Peyer's patch (tissue), 4 donors: Measurements from ENCODE around the gene PTPRJ. TPM values are rescaled to one million over a fixed set of nuclear protein-coding genes. Genes with fewer than 3 reads are reported as not detected.

ENCODE experiments used
- DNase-seq, 3 donors: peaks; one replicate each; pipeline ENCODE4 v3.0.0-alpha.2; 2017 to 2019
- H3K27ac ChIP-seq, 4 donors: fragments of 200-600 bp; sonication (generic); one replicate each; pipeline ENCODE4 v1.5.1; 2016 to 2019
- H3K27me3 ChIP-seq, 2 donors: fragments of 200-600 bp; sonication (generic); one replicate each; pipeline ENCODE4 v1.5.1; 2019
- H3K36me3 ChIP-seq, 3 donors: fragments of 200-600 bp; sonication (generic); one replicate each; pipeline ENCODE4 v1.5.1; 2016 to 2019
- H3K4me1 ChIP-seq, 4 donors: fragments of 200-600 bp; sonication (generic); one replicate each; pipeline ENCODE4 v1.5.1; 2016 to 2019
- H3K4me3 ChIP-seq, 4 donors: fragments of 200-600 bp; sonication (generic); 1 replicate in 3 of 4; 2 replicates in 1 of 4; pipeline ENCODE4 v1.5.1; 2016 to 2019; ENCODE audit warnings: mild to moderate bottlenecking in 1 of 4
- H3K9me3 ChIP-seq, 4 donors: fragments of 200-600 bp; sonication (generic); one replicate each; pipeline ENCODE4 v1.5.1; 2016 to 2019; ENCODE audit warnings: mild to moderate bottlenecking in 1 of 4
- POLR2A ChIP-seq, 2 donors: fragments of 450-650 bp; IDR thresholded peaks; one replicate each; pipeline ENCODE4 v1.5.1; 2017; ENCODE audit warnings: antibody characterized with exemption in 2 of 2, mild to moderate bottlenecking in 2 of 2, moderate library complexity in 2 of 2
- total RNA-seq, 4 donors: library from RNA; depleted of rRNA; stranded (reverse); fragments of >200 nt; gene quantifications; one replicate each; pipeline ENCODE4 v1.1.0, GENCODE V29; 2016
- TF ChIP-seq, protein P1 (sequence below), 6 experiments: fragments of 450-650 bp in 4 of 6; fragments of 200-600 bp in 2 of 6; sonication (generic) in 1 of 6; IDR thresholded peaks; one replicate each; pipeline ENCODE4 v1.5.1; 2017 to 2019; ENCODE audit warnings: antibody characterized with exemption in 6 of 6, mild to moderate bottlenecking in 3 of 6, moderate library complexity in 1 of 6

Gene PTPRJ
- total RNA-seq, 4 donors from 2014 or later: 28.1 to 50.1 (median 37.5) TPM

DNA sequence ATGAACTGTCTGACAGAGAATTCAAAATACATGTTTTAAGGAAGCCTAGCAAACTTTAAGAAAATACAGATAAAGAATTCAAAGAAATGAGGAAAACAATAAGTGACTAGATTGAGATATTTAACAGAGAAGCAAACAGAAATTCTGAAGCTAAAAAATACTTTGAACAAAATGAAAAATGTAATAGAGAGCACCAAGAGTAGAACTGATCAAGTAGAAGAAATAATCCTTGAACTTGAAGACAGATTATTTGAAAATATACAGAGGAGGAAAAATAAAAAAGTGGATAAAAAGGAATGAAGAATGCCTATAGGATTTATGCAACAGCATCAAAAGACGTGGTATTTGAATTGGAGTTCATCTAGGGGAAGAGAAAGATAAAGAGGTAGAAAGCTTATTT, 134.4 kb downstream of the PTPRJ start:
- peaks cover 0 to 5% (median 0%) of the 10 kb centered on the region in 3 donors for H3K36me3 ChIP-seq
- no peak for DNase-seq
- H3K27me3 ChIP-seq: no peaks in the 10 kb centered on the region
- peaks cover 0 to 3% (median 0%) of the 10 kb centered on the region in 4 donors for H3K9me3 ChIP-seq
- H3K4me1 ChIP-seq: peaks cover 0 to 5% (median 2%) of the 10 kb centered on the region in 4 donors
- H3K4me3 ChIP-seq: no peak overlapping the region
- H3K27ac ChIP-seq: no peak overlapping the region
- TF ChIP-seq, protein P1, sequence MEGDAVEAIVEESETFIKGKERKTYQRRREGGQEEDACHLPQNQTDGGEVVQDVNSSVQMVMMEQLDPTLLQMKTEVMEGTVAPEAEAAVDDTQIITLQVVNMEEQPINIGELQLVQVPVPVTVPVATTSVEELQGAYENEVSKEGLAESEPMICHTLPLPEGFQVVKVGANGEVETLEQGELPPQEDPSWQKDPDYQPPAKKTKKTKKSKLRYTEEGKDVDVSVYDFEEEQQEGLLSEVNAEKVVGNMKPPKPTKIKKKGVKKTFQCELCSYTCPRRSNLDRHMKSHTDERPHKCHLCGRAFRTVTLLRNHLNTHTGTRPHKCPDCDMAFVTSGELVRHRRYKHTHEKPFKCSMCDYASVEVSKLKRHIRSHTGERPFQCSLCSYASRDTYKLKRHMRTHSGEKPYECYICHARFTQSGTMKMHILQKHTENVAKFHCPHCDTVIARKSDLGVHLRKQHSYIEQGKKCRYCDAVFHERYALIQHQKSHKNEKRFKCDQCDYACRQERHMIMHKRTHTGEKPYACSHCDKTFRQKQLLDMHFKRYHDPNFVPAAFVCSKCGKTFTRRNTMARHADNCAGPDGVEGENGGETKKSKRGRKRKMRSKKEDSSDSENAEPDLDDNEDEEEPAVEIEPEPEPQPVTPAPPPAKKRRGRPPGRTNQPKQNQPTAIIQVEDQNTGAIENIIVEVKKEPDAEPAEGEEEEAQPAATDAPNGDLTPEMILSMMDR (IDR thresholded peaks at IDR 0.05): no peak
- TF ChIP-seq POLR2A (IDR thresholded peaks at IDR 0.05): no peak

DNA sequence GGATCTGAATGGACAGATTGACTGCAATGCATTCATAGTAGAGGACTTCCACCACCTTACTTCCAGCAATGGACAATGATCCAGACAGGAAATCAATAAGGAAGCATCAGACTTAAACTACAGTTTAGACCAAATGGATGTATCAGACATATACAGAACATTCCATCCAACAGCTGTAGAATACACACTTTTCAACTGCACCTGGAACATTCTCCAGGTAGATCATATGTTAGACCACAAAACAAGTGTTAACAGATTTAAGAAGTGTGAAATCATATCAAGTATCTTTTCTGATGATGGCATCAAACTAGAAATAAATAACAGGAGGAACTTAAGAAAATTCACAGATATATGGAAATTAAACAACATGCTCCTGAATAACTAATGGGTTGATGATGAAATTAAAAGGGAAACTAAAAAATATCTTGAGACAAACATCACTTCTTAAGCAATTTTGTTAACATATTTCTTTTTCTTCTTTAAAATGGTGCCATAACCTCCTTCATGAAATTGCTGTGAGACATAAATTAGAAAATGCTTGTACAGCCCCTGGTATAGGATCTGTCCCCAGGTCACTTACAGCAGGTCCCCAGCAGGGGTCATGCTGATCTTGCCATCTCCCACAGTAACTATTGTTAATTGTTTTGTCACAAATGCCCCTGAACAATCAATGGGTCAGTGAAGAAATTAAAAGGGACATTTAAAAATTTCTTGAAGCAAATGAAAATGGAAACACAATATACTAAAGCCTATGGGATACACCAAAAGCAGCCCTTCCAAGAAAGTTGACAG, 136.3 kb downstream of the PTPRJ start:
- DNase-seq: no peak
- peaks cover 0 to 5% (median 0%) of the 10 kb centered on the region in 3 donors for H3K36me3 ChIP-seq
- no peaks in the 10 kb centered on the region for H3K4me1 ChIP-seq
- TF ChIP-seq POLR2A (IDR thresholded peaks at IDR 0.05): no peak
- TF ChIP-seq, protein P1 (IDR thresholded peaks at IDR 0.05): peak in 4 of 6 experiments; percentile 18 to 32 (median 29)
- no peak overlapping the region for H3K4me3 ChIP-seq
- peaks cover 0 to 3% (median 0%) of the 10 kb centered on the region in 4 donors for H3K9me3 ChIP-seq
- no peak overlapping the region for H3K27ac ChIP-seq
- H3K27me3 ChIP-seq: no peaks in the 10 kb centered on the region

DNA sequence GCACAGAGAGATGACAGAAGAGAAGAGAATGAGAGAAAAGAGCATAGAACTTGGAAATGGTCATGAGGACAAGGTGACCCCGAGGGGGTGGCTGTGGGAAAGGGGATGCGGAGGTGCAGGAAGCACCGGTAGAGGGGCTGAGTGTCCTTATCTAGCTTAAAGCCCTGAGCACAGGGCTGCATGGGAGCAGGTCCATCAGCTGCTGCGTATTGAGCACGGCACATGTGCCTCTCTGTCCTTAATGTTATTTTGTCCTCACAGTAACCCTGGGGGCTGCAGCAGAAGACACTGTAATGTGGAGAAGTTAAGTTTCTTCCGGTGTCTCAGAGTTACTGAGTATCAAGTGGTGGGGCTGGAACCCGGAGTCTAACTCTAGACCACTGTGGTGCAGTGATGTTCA, 141.9 kb downstream of the PTPRJ start:
- DNase-seq: no peak
- Histone ChIP-seq H3K27me3 (no peaks in the 10 kb centered on the region), H3K9me3 (no peaks in the 10 kb centered on the region), H3K4me3 (no peak overlapping the region), H3K36me3 (peaks cover 0 to 51% (median 0%) of the 10 kb centered on the region in 3 donors), H3K4me1 (no peaks in the 10 kb centered on the region), H3K27ac (no peak overlapping the region)
- TF ChIP-seq, protein P1 (IDR thresholded peaks at IDR 0.05): no peak
- no peak for TF ChIP-seq POLR2A (IDR thresholded peaks at IDR 0.05)

DNA sequence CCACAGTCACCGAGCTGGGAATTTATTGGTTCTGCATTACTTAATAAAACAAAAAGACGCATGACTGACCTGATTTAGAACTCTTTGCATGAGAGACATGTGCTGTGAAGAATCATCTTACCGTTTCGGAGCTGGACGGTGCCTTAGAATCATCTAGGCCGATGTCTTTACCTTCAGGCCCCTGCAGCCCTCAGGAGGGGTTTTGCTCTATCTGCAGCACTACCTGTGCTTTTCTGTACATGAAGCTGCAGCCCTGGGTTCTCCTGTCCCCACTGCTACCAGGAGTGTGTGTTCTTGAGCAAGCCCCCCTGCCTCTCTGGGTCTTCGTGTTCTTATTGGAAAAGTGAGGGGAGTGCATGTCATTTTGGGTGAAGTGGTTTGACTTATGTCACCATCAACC, 142.3 kb downstream of the PTPRJ start:
- no peaks in the 10 kb centered on the region for H3K4me1 ChIP-seq
- no peaks in the 10 kb centered on the region for H3K27me3 ChIP-seq
- H3K27ac ChIP-seq: no peak overlapping the region
- DNase-seq: no peak
- H3K4me3 ChIP-seq: no peak overlapping the region
- peaks cover 0 to 54% (median 0%) of the 10 kb centered on the region in 3 donors for H3K36me3 ChIP-seq
- H3K9me3 ChIP-seq: no peaks in the 10 kb centered on the region
- TF ChIP-seq, protein P1 (IDR thresholded peaks at IDR 0.05): no peak
- no peak for TF ChIP-seq POLR2A (IDR thresholded peaks at IDR 0.05)

DNA sequence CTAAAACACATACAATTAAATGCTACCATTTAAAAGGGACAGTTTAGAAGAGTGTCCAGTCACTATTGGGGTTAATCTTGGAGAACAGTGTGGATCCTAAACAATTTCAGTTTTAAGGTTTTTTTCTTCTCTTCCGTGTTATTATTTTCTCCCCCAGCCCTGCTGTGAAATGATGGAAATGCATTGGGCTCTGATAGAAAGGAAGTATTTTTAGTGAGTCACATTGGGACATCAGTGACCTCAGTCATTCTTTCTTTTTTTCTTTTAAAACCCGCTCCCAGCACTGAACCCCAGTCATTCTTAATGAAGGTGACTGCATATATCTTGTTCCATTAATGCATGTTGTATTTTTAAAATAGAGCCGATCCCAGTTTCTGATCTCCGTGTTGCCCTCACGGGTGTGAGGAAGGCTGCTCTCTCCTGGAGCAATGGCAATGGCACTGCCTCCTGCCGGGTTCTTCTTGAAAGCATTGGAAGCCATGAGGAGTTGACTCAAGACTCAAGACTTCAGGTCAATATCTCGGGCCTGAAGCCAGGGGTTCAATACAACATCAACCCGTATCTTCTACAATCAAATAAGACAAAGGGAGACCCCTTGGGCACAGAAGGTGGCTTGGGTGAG, 143.0 kb downstream of the PTPRJ start:
- H3K36me3 ChIP-seq: peaks cover 0 to 61% (median 0%) of the 10 kb centered on the region in 3 donors
- H3K4me1 ChIP-seq: no peaks in the 10 kb centered on the region

More for the DNA sequence above, 143.0 kb downstream of the PTPRJ start:
- Histone ChIP-seq H3K9me3 (no peaks in the 10 kb centered on the region), H3K27ac (no peak overlapping the region), H3K4me3 (no peak overlapping the region), H3K27me3 (no peaks in the 10 kb centered on the region)
- no peak for DNase-seq
- no peak for TF ChIP-seq POLR2A (IDR thresholded peaks at IDR 0.05)
- TF ChIP-seq, protein P1 (IDR thresholded peaks at IDR 0.05): no peak
